GM12873 (cell line): ENCODE data around the gene EPM2AIP1.

ENCODE experiments used
- TF ChIP-seq, protein P1 (sequence below): IDR thresholded peaks from 2 replicates; pipeline ENCODE4 v1.5.1; 2012; ENCODE audit warnings: low read depth, mild to moderate bottlenecking, moderate library complexity, low read length, control low read depth; ENCODE audit not compliant: insufficient read depth; ENCODE audit errors: missing control alignments

EPM2AIP1 gene

DNA sequence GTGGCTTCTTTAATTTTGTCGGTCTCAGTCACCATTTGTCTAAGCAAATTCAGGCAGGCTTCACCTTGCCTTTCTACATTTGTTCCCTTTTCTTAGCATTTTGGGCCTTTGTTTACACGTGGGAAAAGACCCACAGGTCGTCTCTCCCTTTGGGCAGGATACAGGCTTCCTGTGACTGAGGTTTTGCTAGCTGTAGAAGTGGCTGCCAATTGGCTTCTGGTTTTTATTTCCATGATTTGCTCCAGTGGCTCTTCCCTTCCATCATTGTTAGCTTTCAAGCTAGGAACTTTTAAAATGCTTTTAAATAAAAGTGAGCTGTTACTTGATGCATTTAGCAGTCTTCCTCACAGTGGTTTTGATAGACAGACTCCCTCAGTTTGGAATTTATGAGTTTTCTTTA is 37.7 kb upstream of the EPM2AIP1 start:
- TF ChIP-seq, protein P1, sequence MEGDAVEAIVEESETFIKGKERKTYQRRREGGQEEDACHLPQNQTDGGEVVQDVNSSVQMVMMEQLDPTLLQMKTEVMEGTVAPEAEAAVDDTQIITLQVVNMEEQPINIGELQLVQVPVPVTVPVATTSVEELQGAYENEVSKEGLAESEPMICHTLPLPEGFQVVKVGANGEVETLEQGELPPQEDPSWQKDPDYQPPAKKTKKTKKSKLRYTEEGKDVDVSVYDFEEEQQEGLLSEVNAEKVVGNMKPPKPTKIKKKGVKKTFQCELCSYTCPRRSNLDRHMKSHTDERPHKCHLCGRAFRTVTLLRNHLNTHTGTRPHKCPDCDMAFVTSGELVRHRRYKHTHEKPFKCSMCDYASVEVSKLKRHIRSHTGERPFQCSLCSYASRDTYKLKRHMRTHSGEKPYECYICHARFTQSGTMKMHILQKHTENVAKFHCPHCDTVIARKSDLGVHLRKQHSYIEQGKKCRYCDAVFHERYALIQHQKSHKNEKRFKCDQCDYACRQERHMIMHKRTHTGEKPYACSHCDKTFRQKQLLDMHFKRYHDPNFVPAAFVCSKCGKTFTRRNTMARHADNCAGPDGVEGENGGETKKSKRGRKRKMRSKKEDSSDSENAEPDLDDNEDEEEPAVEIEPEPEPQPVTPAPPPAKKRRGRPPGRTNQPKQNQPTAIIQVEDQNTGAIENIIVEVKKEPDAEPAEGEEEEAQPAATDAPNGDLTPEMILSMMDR = no peak

DNA sequence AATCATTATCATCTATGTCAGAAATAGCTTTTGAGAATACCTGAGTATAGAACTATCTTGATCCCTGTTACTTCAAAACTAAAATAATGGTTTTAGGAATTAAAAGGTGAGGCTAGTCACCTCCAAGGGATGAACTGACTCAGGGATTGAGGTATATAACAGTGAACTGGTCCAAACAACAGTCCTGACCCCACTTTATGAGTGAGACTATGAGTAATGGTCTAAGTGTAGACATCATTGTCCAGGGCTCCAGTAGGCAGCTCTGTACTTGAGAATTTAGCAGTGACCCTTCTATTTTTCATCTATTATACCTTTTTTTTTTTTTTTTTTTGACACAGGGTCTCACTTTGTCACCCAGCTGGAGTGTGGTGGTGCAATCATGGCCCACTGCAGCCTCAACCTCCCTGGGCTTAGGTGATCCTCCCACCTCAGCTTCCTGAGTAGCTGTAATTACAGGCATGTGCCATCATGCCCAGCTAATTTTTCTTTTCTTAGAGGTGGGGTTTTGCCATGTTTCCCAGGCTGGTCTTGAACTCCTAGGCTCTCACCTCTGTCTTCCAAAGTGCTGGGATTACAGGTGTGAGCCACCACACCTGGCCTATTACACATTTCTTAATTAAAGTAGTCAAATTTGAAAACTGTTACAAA is 36.7 kb upstream of the EPM2AIP1 start:
- TF ChIP-seq, protein P1 = no peak

DNA sequence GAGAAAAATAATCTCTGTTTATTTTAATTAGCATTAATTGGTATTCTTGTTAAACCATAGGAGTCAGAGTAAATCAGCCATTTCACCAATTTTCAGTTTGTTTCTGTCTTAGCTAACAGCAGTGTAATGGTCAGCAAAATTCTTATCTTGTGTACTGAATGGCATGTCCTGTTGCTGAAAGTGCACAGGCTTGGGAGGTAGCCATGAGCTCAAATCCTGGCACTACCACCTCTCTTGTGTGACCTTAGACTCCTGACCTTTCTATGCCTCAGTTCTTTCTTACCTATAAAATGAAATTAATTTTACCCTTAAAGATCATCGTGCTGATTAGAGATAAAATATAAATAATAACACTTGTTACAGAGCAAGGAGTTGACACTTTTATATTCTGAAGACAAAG is 36.2 kb upstream of the EPM2AIP1 start:
- TF ChIP-seq, protein P1 = no peak

DNA sequence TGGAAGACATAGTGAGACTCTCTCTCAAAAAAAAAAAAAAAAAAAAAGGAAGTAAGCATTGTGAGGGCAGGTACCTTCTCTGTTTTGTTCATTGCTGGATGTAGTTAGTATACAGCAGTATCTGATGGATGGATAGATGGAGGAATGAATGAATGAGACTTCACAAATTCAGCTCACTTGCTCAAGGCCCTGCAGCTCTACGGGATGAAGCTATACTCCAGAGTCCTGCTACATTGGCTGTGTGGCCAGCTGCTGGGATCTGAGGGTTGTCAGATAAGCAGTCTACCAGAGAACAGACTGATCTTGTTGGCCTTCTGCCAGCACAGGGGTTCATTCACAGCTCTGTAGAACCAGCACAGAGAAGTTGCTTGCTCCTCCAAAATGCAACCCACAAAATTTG is 35.4 kb upstream of the EPM2AIP1 start:
- TF ChIP-seq, protein P1 = no peak

DNA sequence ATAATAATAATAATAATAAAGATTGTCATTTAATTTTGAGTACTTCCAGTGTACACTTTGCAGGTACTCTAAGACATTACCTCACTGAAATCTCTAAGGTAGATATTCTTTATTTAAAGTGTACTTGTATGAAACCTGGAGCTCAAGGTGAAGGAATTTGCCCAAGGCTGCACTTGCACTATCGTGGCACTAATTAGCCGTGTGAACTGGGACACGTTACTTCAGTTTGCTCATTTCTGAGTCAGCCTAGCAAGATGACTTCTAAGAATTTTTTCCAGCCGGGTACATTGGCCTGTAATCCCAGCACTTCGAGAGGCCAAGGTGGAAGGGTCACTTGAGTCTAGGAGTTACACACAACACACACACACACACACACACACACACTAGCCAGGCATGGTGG is 33.9 kb upstream of the EPM2AIP1 start:
- TF ChIP-seq, protein P1 = no peak

DNA sequence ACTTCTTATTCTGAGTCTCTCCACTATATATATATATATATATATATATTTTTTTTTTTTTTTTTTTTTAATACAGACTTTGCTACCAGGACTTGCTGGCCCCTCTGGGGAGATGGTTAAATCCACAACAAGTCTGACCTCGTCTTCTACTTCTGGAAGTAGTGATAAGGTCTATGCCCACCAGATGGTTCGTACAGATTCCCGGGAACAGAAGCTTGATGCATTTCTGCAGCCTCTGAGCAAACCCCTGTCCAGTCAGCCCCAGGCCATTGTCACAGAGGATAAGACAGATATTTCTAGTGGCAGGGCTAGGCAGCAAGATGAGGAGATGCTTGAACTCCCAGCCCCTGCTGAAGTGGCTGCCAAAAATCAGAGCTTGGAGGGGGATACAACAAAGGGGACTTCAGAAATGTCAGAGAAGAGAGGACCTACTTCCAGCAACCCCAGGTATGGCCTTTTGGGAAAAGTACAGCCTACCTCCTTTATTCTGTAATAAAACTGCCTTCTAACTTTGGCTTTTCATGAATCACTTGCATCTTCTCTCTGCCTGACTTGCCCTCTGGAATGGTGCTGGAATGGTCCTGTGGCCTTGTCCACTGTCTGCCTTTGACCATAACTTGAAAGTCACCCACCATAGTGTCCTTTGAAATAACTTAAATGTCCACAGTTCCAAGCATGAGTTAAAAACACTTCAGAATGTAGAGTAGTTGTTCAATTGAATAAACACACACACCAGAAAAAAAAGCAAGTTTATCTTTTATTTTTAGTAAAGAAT is 32.8 kb upstream of the EPM2AIP1 start:
- TF ChIP-seq, protein P1 = no peak

DNA sequence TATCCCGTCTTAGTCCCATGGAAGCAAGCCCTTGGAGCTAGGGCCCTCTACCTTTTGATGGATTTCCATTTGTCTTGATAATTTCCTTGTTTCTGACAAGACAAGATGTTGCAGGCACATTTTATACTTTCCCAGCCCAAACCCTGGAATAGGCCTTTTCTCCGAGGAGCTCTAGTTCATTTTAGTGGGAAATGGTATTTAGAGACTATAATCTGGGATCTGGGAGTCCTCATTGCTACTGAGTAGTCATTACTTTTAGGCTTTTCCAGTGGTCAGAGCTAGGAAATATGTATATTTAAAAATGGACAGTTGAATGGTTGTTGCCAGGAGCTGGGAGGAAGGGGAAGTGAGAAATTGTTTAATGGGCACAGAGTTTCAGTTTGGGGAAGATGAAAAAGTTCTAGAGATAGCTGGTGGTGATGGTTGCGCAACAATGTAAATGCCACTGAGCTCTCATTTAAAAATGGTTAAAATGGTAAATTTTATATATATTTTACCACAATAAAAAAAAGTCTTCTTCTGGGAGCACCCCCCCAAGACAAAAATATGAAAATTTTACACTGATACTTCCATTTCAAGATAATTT is 32.0 kb upstream of the EPM2AIP1 start:
- TF ChIP-seq, protein P1 = no peak
